Measurements from ENCODE around the gene TMCO4.

DNA sequence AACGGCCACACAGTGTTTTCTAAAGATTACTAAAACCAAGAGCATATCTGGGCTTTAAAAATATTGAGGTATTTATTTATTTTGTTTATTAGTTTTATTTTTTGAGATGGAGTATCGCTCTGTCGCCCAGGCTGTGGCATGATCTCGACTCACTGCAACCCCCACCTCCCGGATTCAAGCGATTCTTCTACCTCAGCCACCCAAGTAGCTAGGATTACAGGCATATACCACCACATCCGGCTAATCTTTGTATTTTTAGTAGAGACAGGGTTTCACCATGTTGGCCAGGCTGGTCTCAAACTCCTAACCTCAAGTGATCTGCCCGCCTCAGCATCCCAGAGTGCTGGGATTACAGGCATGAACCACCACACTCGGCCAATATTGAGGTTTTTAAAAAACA lies 23.9 kb downstream of the TMCO4 start:
- TF ChIP-seq, protein P1, sequence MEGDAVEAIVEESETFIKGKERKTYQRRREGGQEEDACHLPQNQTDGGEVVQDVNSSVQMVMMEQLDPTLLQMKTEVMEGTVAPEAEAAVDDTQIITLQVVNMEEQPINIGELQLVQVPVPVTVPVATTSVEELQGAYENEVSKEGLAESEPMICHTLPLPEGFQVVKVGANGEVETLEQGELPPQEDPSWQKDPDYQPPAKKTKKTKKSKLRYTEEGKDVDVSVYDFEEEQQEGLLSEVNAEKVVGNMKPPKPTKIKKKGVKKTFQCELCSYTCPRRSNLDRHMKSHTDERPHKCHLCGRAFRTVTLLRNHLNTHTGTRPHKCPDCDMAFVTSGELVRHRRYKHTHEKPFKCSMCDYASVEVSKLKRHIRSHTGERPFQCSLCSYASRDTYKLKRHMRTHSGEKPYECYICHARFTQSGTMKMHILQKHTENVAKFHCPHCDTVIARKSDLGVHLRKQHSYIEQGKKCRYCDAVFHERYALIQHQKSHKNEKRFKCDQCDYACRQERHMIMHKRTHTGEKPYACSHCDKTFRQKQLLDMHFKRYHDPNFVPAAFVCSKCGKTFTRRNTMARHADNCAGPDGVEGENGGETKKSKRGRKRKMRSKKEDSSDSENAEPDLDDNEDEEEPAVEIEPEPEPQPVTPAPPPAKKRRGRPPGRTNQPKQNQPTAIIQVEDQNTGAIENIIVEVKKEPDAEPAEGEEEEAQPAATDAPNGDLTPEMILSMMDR (IDR thresholded peaks at IDR 0.05; ENCODE audit: extremely low read depth in 1 of 2, insufficient read depth in 1 of 2, low read depth in 1 of 2, low read length in 2 of 2), result no peak
- TF ChIP-seq GATA2 (IDR thresholded peaks at IDR 0.05; ENCODE audit: insufficient read depth, insufficient read length, low read depth, low read length) (no peak), JUN (IDR thresholded peaks at IDR 0.05; ENCODE audit: borderline replicate concordance, insufficient read depth, insufficient read length, low read depth) (no peak), MYC (IDR thresholded peaks at IDR 0.05; ENCODE audit: low read depth, low read length) (no peak), POLR2A (IDR thresholded peaks at IDR 0.05; ENCODE audit: low read depth, low read length) (no peak), EZH2 (IDR thresholded peaks at IDR 0.05; ENCODE audit: borderline replicate concordance, low read depth, low read length, severe bottlenecking) (no peak), MAX (IDR thresholded peaks at IDR 0.05; ENCODE audit: insufficient read depth, insufficient read length) (no peak), POLR2AphosphoS5 (IDR thresholded peaks at IDR 0.05; ENCODE audit: insufficient read depth, low read depth, low read length) (no peak)
